ENCODE measurements around the gene GDF10.

The GDF10 gene

GRCh38 chr10:47294501-47294900 lies 5.5 kb upstream of the GDF10 start:
- DNase-seq (ENCODE audit: low spot score) = no peak

GRCh38 chr10:47295411-47295810 lies 4.6 kb upstream of the GDF10 start:
- no peak for DNase-seq (ENCODE audit: low spot score)

- DNase-seq (ENCODE audit: low spot score) = no peak
Observed at GRCh38 chr10:47296156-47296894, 3.7 kb upstream of the GDF10 start.

GRCh38 chr10:47296941-47297340 lies 3.1 kb upstream of the GDF10 start:
- DNase-seq (ENCODE audit: low spot score) = no peak

- no peak for DNase-seq (ENCODE audit: low spot score)
Observed at GRCh38 chr10:47297866-47298540, 2.0 kb upstream of the GDF10 start.

GRCh38 chr10:47298715-47299114 lies 1.3 kb upstream of the GDF10 start:
- DNase-seq (ENCODE audit: low spot score) = no peak

- no peak for DNase-seq (ENCODE audit: low spot score)
Observed at GRCh38 chr10:47300429-47300931, 483 bp downstream of the GDF10 start.

GRCh38 chr10:47301833-47302232 lies 1.8 kb downstream of the GDF10 start:
- DNase-seq (ENCODE audit: low spot score) = no peak

GRCh38 chr10:47303105-47303504 lies 3.1 kb downstream of the GDF10 start:
- DNase-seq (ENCODE audit: low spot score) = no peak

GRCh38 chr10:47303866-47304265 lies 3.9 kb downstream of the GDF10 start:
- DNase-seq (ENCODE audit: low spot score) = no peak

- no peak for DNase-seq (ENCODE audit: low spot score)
Observed at GRCh38 chr10:47305566-47305965, 5.6 kb downstream of the GDF10 start.

GRCh38 chr10:47306387-47307210 lies 6.6 kb downstream of the GDF10 start:
- no peak for DNase-seq (ENCODE audit: low spot score)

GRCh38 chr10:47307381-47307780 lies 7.4 kb downstream of the GDF10 start:
- DNase-seq (ENCODE audit: low spot score) = no peak

GRCh38 chr10:47308775-47309174 lies 8.8 kb downstream of the GDF10 start:
- DNase-seq (ENCODE audit: low spot score) = no peak

- DNase-seq (ENCODE audit: low spot score) = no peak
Observed at GRCh38 chr10:47309408-47310089, 9.6 kb downstream of the GDF10 start.

- DNase-seq (ENCODE audit: low spot score) = no peak
Observed at GRCh38 chr10:47310090-47310505, 10.1 kb downstream of the GDF10 start.

- DNase-seq (ENCODE audit: low spot score) = no peak
Observed at GRCh38 chr10:47311193-47311931, 11.4 kb downstream of the GDF10 start.

- DNase-seq (ENCODE audit: low spot score) = peak; percentile 71
Observed at GRCh38 chr10:47311932-47312662, 12.1 kb downstream of the GDF10 start.

GRCh38 chr10:47312663-47312995 lies 12.6 kb downstream of the GDF10 start:
- DNase-seq (ENCODE audit: low spot score) = no peak

GRCh38 chr10:47314416-47314970 lies 14.5 kb downstream of the GDF10 start:
- no peak for DNase-seq (ENCODE audit: low spot score)

All from putamen (tissue), 1 donor.